Neural cell (in vitro differentiated cells): ENCODE results near the gene CBX6. TPM values are rescaled to one million over a fixed set of nuclear protein-coding genes. Genes with fewer than 3 reads are reported as not detected.

Experiments used
- H2AFZ ChIP-seq: fragments of 200-600, 300-800 bp; sonication (generic), shearing (Covaris generic); 2 replicates; pipeline ENCODE4 v1.6.0; 2014; ENCODE audit warnings: low read depth, mild to moderate bottlenecking, antibody characterized with exemption, low read length, moderate library complexity
- H3F3A ChIP-seq: fragments of 200-600 bp; shearing (Covaris generic); 2 replicates; pipeline ENCODE4 v1.6.1; 2016; ENCODE audit warnings: mild to moderate bottlenecking, moderate library complexity, mixed read lengths, antibody characterized with exemption, low read length; ENCODE audit not compliant: insufficient read depth, poor library complexity, severe bottlenecking
- H3K27ac ChIP-seq: fragments of 200-600, 300-800 bp; sonication (generic), shearing (Covaris generic); 2 replicates; pipeline ENCODE4 v1.5.1; 2014; ENCODE audit warnings: mild to moderate bottlenecking, low read length, moderate library complexity
- H3K27me3 ChIP-seq: fragments of 300-800, 200-600 bp; sonication (generic), shearing (Covaris generic); 2 replicates; pipeline ENCODE4 v1.6.0; 2014; ENCODE audit warnings: mild to moderate bottlenecking, low read depth, low read length, moderate library complexity; ENCODE audit not compliant: insufficient read depth
- H3K36me3 ChIP-seq: fragments of 300-800, 200-600 bp; sonication (generic), shearing (Covaris generic); 2 replicates; pipeline ENCODE4 v1.5.1; 2014; ENCODE audit warnings: mild to moderate bottlenecking, antibody characterized with exemption, low read length, moderate library complexity; ENCODE audit not compliant: insufficient read depth
- H3K4me2 ChIP-seq: fragments of 300-800, 200-600 bp; sonication (generic), shearing (Covaris generic); 2 replicates; pipeline ENCODE4 v1.6.0; 2014; ENCODE audit warnings: mild to moderate bottlenecking, low read length
- H3K4me3 ChIP-seq: fragments of 300-800, 200-600 bp; sonication (generic), shearing (Covaris generic); 2 replicates; pipeline ENCODE4 v1.5.1; 2014; ENCODE audit warnings: mild to moderate bottlenecking, low read length, moderate library complexity
- H3K79me2 ChIP-seq: fragments of 200-600 bp; shearing (Covaris generic); replicated peaks from 2 replicates; pipeline ENCODE4 v1.6.0; 2014; ENCODE audit warnings: mild to moderate bottlenecking, low read length, moderate library complexity; ENCODE audit not compliant: insufficient read depth
- H3K9ac ChIP-seq: fragments of 300-800, 200-600 bp; sonication (generic), shearing (Covaris generic); 2 replicates; pipeline ENCODE4 v1.6.1; 2016; ENCODE audit warnings: mild to moderate bottlenecking, low read length, mixed read lengths
- H3K9me2 ChIP-seq: fragments of 200-600 bp; shearing (Covaris generic); 2 replicates; pipeline ENCODE4 v1.6.1; 2016; ENCODE audit warnings: mild to moderate bottlenecking, low read length, mixed read lengths; ENCODE audit not compliant: insufficient read depth
- H3K9me3 ChIP-seq: fragments of 200-600, 300-800 bp; sonication (generic), shearing (Covaris generic); 2 replicates; pipeline ENCODE4 v1.6.1; 2016; ENCODE audit warnings: mild to moderate bottlenecking, mixed run types, low read length, moderate library complexity, mixed read lengths
- H4K20me1 ChIP-seq: fragments of 200-600 bp; shearing (Covaris generic); 2 replicates; pipeline ENCODE4 v1.6.1; 2016; ENCODE audit warnings: mild to moderate bottlenecking, mixed run types; ENCODE audit not compliant: insufficient read depth
- EP300 ChIP-seq: fragments of 450-650 bp; conservative IDR thresholded peaks from 2 replicates; pipeline ENCODE4 v1.6.1; 2014; ENCODE audit warnings: antibody characterized with exemption, mild to moderate bottlenecking, moderate library complexity; ENCODE audit not compliant: poor library complexity, severe bottlenecking
- EZH2 ChIP-seq: fragments of 200-600, 300-800 bp; shearing (Covaris generic), sonication (generic); IDR thresholded peaks from 2 replicates; pipeline ENCODE4 v1.6.1; 2014; ENCODE audit warnings: antibody characterized with exemption, low read length, borderline replicate concordance, mild to moderate bottlenecking; ENCODE audit not compliant: insufficient read depth, poor library complexity, severe bottlenecking
- MXI1 ChIP-seq: fragments of 450-650 bp; conservative IDR thresholded peaks from 2 replicates; pipeline ENCODE4 v1.6.1; 2014; ENCODE audit warnings: antibody characterized with exemption, mild to moderate bottlenecking; ENCODE audit not compliant: poor library complexity, severe bottlenecking
- POLR2AphosphoS5 ChIP-seq: IDR thresholded peaks from 2 replicates; pipeline ENCODE4 v1.6.1; 2012
- RAD21 ChIP-seq: fragments of 450-650 bp; conservative IDR thresholded peaks from 2 replicates; pipeline ENCODE4 v1.6.1; 2014; ENCODE audit warnings: antibody characterized with exemption, mild to moderate bottlenecking, moderate library complexity
- SMC3 ChIP-seq: fragments of 450-650 bp; conservative IDR thresholded peaks from 2 replicates; pipeline ENCODE4 v1.6.1; 2014; ENCODE audit warnings: antibody characterized with exemption, mild to moderate bottlenecking, moderate library complexity; ENCODE audit not compliant: poor library complexity
- TAF1 ChIP-seq: IDR thresholded peaks from 2 replicates; pipeline ENCODE4 v1.6.1; 2012; ENCODE audit warnings: low read depth
- polyA plus RNA-seq: library from polyadenylated mRNA; depleted of rRNA; stranded (reverse); fragments of >200 nt; gene quantifications from 2 replicates; pipeline ENCODE4 v1.2.3, GENCODE V29; 2014
- TF ChIP-seq, protein P1 (sequence below): IDR thresholded peaks from 2 replicates; pipeline ENCODE4 v1.6.1; 2012; ENCODE audit warnings: borderline replicate concordance
- TF ChIP-seq, protein P2 (sequence below): fragments of 450-650 bp; IDR thresholded peaks from 2 replicates; pipeline ENCODE4 v1.5.1; 2014; ENCODE audit warnings: antibody characterized with exemption, mild to moderate bottlenecking, moderate library complexity; ENCODE audit not compliant: poor library complexity, severe bottlenecking

The CBX6 gene
- polyA plus RNA-seq, 1 donor from 2014 or later: 13.0 TPM

DNA sequence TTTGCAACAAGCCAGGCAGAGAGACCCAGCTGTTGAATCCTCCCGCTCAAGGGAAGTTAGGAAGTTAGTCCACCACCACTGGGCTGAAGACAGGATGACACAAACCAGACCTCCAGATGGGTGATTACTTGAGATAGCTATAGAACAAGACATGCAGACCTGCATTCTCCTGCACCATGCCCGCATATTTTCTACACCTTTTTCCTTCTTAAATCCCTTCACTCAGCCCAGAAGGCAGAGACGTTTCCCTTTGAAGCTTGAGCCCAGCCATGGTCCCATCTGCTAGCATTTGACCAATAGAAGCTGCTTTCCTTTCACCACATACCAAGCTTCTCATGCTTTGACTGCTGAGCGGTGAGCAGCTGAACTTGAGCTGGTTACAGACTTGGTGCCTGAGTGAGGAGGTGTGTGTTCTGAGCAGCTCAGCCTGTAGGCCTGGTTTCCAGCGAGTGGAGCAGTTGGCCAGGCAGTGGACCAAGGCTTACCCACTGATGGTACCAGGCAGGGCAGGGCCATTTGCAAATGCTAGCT is 29.2 kb upstream of the CBX6 start:
- no peaks in the 10 kb centered on the region for H4K20me1 ChIP-seq
- no peaks in the 10 kb centered on the region for H3K9me3 ChIP-seq
- H3K9ac ChIP-seq: no peak overlapping the region
- no peaks in the 10 kb centered on the region for H3K9me2 ChIP-seq
- H3F3A ChIP-seq: no peaks in the 10 kb centered on the region
- no peak overlapping the region for H3K27ac ChIP-seq
- H3K36me3 ChIP-seq: no peaks in the 10 kb centered on the region
- H3K4me2 ChIP-seq: no peak overlapping the region
- no peak overlapping the region for H3K4me3 ChIP-seq
- no peak overlapping the region for H2AFZ ChIP-seq
- TF ChIP-seq RAD21: no peak
- TF ChIP-seq EP300: no peak
- no peak for TF ChIP-seq EZH2
- TF ChIP-seq, protein P1, sequence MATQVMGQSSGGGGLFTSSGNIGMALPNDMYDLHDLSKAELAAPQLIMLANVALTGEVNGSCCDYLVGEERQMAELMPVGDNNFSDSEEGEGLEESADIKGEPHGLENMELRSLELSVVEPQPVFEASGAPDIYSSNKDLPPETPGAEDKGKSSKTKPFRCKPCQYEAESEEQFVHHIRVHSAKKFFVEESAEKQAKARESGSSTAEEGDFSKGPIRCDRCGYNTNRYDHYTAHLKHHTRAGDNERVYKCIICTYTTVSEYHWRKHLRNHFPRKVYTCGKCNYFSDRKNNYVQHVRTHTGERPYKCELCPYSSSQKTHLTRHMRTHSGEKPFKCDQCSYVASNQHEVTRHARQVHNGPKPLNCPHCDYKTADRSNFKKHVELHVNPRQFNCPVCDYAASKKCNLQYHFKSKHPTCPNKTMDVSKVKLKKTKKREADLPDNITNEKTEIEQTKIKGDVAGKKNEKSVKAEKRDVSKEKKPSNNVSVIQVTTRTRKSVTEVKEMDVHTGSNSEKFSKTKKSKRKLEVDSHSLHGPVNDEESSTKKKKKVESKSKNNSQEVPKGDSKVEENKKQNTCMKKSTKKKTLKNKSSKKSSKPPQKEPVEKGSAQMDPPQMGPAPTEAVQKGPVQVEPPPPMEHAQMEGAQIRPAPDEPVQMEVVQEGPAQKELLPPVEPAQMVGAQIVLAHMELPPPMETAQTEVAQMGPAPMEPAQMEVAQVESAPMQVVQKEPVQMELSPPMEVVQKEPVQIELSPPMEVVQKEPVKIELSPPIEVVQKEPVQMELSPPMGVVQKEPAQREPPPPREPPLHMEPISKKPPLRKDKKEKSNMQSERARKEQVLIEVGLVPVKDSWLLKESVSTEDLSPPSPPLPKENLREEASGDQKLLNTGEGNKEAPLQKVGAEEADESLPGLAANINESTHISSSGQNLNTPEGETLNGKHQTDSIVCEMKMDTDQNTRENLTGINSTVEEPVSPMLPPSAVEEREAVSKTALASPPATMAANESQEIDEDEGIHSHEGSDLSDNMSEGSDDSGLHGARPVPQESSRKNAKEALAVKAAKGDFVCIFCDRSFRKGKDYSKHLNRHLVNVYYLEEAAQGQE: no peak
- no peak for TF ChIP-seq POLR2AphosphoS5
- TF ChIP-seq TAF1: no peak
- no peak for TF ChIP-seq MXI1
- no peak for TF ChIP-seq SMC3
- TF ChIP-seq, protein P2, sequence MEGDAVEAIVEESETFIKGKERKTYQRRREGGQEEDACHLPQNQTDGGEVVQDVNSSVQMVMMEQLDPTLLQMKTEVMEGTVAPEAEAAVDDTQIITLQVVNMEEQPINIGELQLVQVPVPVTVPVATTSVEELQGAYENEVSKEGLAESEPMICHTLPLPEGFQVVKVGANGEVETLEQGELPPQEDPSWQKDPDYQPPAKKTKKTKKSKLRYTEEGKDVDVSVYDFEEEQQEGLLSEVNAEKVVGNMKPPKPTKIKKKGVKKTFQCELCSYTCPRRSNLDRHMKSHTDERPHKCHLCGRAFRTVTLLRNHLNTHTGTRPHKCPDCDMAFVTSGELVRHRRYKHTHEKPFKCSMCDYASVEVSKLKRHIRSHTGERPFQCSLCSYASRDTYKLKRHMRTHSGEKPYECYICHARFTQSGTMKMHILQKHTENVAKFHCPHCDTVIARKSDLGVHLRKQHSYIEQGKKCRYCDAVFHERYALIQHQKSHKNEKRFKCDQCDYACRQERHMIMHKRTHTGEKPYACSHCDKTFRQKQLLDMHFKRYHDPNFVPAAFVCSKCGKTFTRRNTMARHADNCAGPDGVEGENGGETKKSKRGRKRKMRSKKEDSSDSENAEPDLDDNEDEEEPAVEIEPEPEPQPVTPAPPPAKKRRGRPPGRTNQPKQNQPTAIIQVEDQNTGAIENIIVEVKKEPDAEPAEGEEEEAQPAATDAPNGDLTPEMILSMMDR: no peak
- no peaks in the 10 kb centered on the region for H3K27me3 ChIP-seq
- no peaks in the 10 kb centered on the region for H3K79me2 ChIP-seq

DNA sequence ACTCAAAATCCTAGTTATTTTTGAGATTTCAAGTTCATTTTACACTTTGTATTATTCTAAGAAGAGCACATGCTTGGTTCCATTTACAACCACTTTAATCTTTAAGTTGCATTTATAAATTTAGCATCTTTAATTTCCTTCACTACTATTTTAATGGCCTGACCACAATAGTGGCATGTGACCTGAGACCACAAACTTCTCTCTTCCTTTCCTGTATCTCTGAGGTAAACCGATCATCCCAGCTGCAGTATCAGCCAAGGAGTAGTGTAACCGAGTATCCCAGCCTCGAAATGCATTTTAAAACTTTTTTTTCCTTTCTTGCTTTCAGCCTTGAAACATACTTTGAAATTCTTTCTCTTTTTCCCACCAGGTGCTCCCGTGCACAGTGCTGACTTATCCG is 28.7 kb upstream of the CBX6 start:
- no peak overlapping the region for H3K4me2 ChIP-seq
- no peak overlapping the region for H3K27ac ChIP-seq
- no peak overlapping the region for H2AFZ ChIP-seq
- H3K9ac ChIP-seq: no peak overlapping the region
- TF ChIP-seq, protein P1: no peak
- TF ChIP-seq EP300 (no peak), MXI1 (no peak), TAF1 (no peak), RAD21 (no peak), POLR2AphosphoS5 (no peak)
- H3K27me3 ChIP-seq: no peaks in the 10 kb centered on the region
- no peaks in the 10 kb centered on the region for H3K79me2 ChIP-seq
- no peaks in the 10 kb centered on the region for H3K9me3 ChIP-seq
- no peak overlapping the region for H3K4me3 ChIP-seq
- H3K36me3 ChIP-seq: no peaks in the 10 kb centered on the region
- H4K20me1 ChIP-seq: no peaks in the 10 kb centered on the region
- H3K9me2 ChIP-seq: no peaks in the 10 kb centered on the region
- H3F3A ChIP-seq: no peaks in the 10 kb centered on the region
